Endodermal cell (in vitro differentiated cells): Measurements from ENCODE around the gene FCRL4. TPM values are rescaled to one million over a fixed set of nuclear protein-coding genes. Genes with fewer than 3 reads are reported as not detected.

Experiments used
- DNase-seq: peaks from one replicate; pipeline ENCODE4 v3.0.0-alpha.2; 2017
- H3K27ac ChIP-seq: 2 replicates; pipeline ENCODE4 v1.5.1; 2013; ENCODE audit warnings: mild to moderate bottlenecking, low read depth, low read length, moderate library complexity
- H3K27me3 ChIP-seq: 2 replicates; pipeline ENCODE4 v1.6.1; 2013; ENCODE audit warnings: mild to moderate bottlenecking, low read length, moderate library complexity; ENCODE audit not compliant: insufficient read depth, control insufficient read depth, poor library complexity, severe bottlenecking
- H3K36me3 ChIP-seq: 2 replicates; pipeline ENCODE4 v1.7.0; 2013; ENCODE audit warnings: mild to moderate bottlenecking, low read length, moderate library complexity; ENCODE audit not compliant: control insufficient read depth, insufficient read depth
- H3K4me1 ChIP-seq: one replicate; pipeline ENCODE4 v1.7.0; 2013; ENCODE audit warnings: low read length; ENCODE audit not compliant: control insufficient read depth, insufficient read depth
- H3K4me3 ChIP-seq: 2 replicates; pipeline ENCODE4 v1.5.1; 2013; ENCODE audit warnings: mild to moderate bottlenecking, low read length, moderate library complexity
- H3K9ac ChIP-seq: 2 replicates; pipeline ENCODE4 v1.6.1; 2013; ENCODE audit warnings: mild to moderate bottlenecking, low read length, moderate library complexity; ENCODE audit not compliant: poor library complexity, severe bottlenecking; ENCODE audit errors: extremely low read depth
- H3K9me3 ChIP-seq: 2 replicates; pipeline ENCODE4 v1.6.1; 2013; ENCODE audit warnings: mild to moderate bottlenecking, low read length, moderate library complexity; ENCODE audit not compliant: control insufficient read depth
- H3K27ac Mint-ChIP-seq: 2 replicates; pipeline ENCODE4 v1.8.0; 2020; ENCODE audit warnings: mixed read lengths
- H3K27me3 Mint-ChIP-seq: 2 replicates; pipeline ENCODE4 v1.8.0; 2021; ENCODE audit warnings: mild to moderate bottlenecking, mixed read lengths; ENCODE audit not compliant: insufficient read depth
- H3K36me3 Mint-ChIP-seq: 2 replicates; pipeline ENCODE4 v1.8.0; 2020; ENCODE audit warnings: low read depth, mixed read lengths
- H3K4me1 Mint-ChIP-seq: 2 replicates; pipeline ENCODE4 v1.8.0; 2020; ENCODE audit warnings: mixed read lengths
- H3K4me3 Mint-ChIP-seq: 2 replicates; pipeline ENCODE4 v1.8.0; 2020; ENCODE audit warnings: mild to moderate bottlenecking, moderate library complexity, mixed read lengths
- H3K9me3 Mint-ChIP-seq: 2 replicates; pipeline ENCODE4 v1.8.0; 2020; ENCODE audit warnings: mild to moderate bottlenecking, mixed read lengths
- CTCF ChIP-seq: fragments of 200-600 bp; sonication (generic); conservative IDR thresholded peaks from 2 replicates; pipeline ENCODE4 v1.5.0; 2021; ENCODE audit warnings: antibody characterized with exemption, mild to moderate bottlenecking
- WGBS, 2 experiments: methylation state at CpG; one replicate each; pipeline versions ENCODE4 v1.1.5 to v1.1.7; 2013; ENCODE audit warnings: missing lambda C conversion rate in 2 of 2, mixed read lengths in 1 of 2; ENCODE audit not compliant: insufficient coverage in 1 of 2, insufficient read length in 1 of 2; 5-methylcytosine and 5-hydroxymethylcytosine counted together
- total RNA-seq, 2 donors: library from RNA; stranded (reverse); fragmentation: NEBNext Ultra II Directional in 1 of 2; extraction: Animal tissue kit (Norgen Biotek cat#: 25700) in 1 of 2; gene quantifications; 2 replicates in 1 of 2; 3 replicates in 1 of 2; pipeline ENCODE4 v1.2.1, GENCODE V29; 2021

FCRL4 gene
- total RNA-seq, 2 donors from 2014 or later, result not detected

DNA sequence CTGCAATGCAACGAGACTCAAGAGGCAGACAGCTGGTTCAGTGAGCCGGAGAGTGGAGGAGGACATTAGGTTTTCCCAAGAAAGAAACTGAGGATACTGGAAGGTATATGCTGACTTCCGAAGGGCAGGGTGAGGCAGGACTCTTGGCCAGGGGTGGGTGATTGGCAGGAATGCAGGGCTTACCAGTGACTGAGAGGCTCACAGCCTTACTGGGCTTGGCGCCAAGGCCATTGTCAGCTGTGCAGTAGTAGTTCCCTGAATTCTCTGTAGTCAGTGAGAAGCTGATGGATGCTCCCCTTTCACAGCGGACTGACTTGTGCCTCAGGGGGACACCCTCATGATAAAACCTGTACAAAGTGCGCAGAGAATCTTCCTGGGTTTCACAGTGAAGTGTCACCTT is 55.2 kb downstream of the FCRL4 start:
- no peak overlapping the region for H3K9ac ChIP-seq
- H3K36me3 Mint-ChIP-seq, result no peaks in the 10 kb centered on the region
- no peaks in the 10 kb centered on the region for H3K9me3 ChIP-seq
- H3K4me3 Mint-ChIP-seq, result no peak overlapping the region
- no peak overlapping the region for H3K27ac ChIP-seq
- no peak for TF ChIP-seq CTCF
- no peak overlapping the region for H3K4me3 ChIP-seq
- peaks cover 2% of the 10 kb centered on the region for H3K27me3 Mint-ChIP-seq
- H3K9me3 Mint-ChIP-seq, result peaks cover 10% of the 10 kb centered on the region
- no peak for DNase-seq
- no peaks in the 10 kb centered on the region for H3K4me1 ChIP-seq
- 90 to 96% methylated on average over 3 to 6 of the region's 6 CpGs for WGBS, 2 experiments
- peaks cover 12% of the 10 kb centered on the region for H3K4me1 Mint-ChIP-seq
- H3K27me3 ChIP-seq, result no peaks in the 10 kb centered on the region
- H3K36me3 ChIP-seq, result no peaks in the 10 kb centered on the region
- no peak overlapping the region for H3K27ac Mint-ChIP-seq

- no peak for TF ChIP-seq CTCF
- Histone ChIP-seq H3K4me3 (no peak overlapping the region), H3K9ac (no peak overlapping the region), H3K36me3 (no peaks in the 10 kb centered on the region), H3K27ac (no peak overlapping the region), H3K4me1 (no peaks in the 10 kb centered on the region), H3K9me3 (no peaks in the 10 kb centered on the region), H3K27me3 (no peaks in the 10 kb centered on the region)
- Mint-ChIP-seq H3K9me3 (peaks cover 26% of the 10 kb centered on the region), H3K27me3 (peaks cover 2% of the 10 kb centered on the region), H3K36me3 (no peaks in the 10 kb centered on the region), H3K27ac (no peak overlapping the region), H3K4me3 (no peak overlapping the region), H3K4me1 (peaks cover 12% of the 10 kb centered on the region)
- no peak for DNase-seq
- 91 to 94% methylated on average over 2 to 3 of the region's 3 CpGs for WGBS, 2 experiments
Observed at GRCh38 chr1:157540852-157541251, 57.0 kb downstream of the FCRL4 start.

- Histone ChIP-seq H3K9ac (no peak overlapping the region), H3K4me1 (no peaks in the 10 kb centered on the region), H3K4me3 (no peak overlapping the region), H3K9me3 (no peaks in the 10 kb centered on the region), H3K36me3 (no peaks in the 10 kb centered on the region), H3K27ac (no peak overlapping the region), H3K27me3 (no peaks in the 10 kb centered on the region)
- H3K27me3 Mint-ChIP-seq, result peaks cover 2% of the 10 kb centered on the region
- H3K36me3 Mint-ChIP-seq, result no peaks in the 10 kb centered on the region
- 27 to 33% methylated on average over 2 of the region's 2 CpGs for WGBS, 2 experiments
- H3K9me3 Mint-ChIP-seq, result peaks cover 26% of the 10 kb centered on the region
- TF ChIP-seq CTCF, result no peak
- peaks cover 12% of the 10 kb centered on the region for H3K4me1 Mint-ChIP-seq
- no peak overlapping the region for H3K4me3 Mint-ChIP-seq
- no peak for DNase-seq
- H3K27ac Mint-ChIP-seq, result peak overlapping the region; percentile 37
Observed at GRCh38 chr1:157540160-157540748, 57.6 kb downstream of the FCRL4 start.
